NCI-H2081 (cell line): ENCODE data around the gene SORCS2.

ENCODE experiments used
- DNase-seq, 2 experiments: peaks; one replicate each; lab custom pipeline; 2025; lab: John Stamatoyannopoulos, UW

Gene SORCS2

DNA sequence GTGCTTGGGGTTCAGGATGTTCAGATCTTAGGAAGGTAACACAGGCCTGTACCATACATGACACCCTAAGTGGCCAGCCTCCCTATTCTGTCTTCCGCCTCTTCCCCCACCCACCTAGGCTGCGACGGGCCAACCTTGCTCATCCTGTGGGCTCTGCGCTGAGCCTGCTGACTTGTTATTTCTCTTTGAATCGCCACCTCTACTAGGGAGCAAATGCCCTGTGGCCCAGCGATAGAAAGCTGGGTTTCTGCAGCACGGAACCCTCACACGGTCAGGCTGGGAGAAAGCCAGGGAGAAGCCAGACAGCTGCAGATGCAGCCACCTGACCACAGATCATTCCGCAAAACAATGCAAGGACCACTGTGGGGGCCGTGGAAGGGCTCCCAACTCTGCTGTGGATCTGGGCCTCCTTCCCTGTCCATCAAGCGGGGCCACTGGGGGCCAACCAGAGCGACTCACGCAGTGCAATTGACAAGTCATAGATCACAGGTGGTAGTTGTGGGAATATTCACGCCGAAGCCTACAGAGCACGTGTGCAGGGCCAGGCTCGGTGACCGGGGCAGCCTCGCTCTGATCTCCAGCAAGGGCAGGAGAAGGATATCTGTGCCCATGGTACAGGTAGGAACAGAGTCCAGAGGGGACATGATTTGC, 519.8 kb downstream of the SORCS2 start:
- DNase-seq, result no peak

DNA sequence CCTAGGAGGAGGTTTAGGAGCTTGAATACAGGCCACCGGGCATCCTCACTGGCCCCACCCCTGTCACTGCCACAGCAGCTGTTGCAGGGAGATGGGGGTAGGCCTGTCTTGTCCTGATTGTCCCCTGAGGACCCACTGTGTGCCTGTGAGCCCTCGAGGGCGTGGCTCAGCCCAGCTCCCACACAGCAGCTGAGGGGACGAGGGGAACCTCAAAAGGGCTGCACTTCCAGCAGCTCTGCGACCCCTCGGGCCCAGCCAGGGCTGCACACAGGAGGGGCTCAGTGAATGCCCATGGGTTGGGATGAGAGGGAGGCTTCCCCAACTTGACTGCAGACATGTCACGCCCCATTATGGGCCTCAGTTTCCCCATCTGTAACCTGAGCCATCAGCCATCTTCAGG, 521.4 kb downstream of the SORCS2 start:
- no peak for DNase-seq

GRCh38 chr4:7714176-7714575, 521.8 kb downstream of the SORCS2 start:
- no peak for DNase-seq

- DNase-seq, result no peak
These were observed 522.4 kb downstream of the SORCS2 start for GRCh38 chr4:7714738-7715137.

GRCh38 chr4:7715271-7716009, 523.1 kb downstream of the SORCS2 start:
- DNase-seq, result no peak

DNA sequence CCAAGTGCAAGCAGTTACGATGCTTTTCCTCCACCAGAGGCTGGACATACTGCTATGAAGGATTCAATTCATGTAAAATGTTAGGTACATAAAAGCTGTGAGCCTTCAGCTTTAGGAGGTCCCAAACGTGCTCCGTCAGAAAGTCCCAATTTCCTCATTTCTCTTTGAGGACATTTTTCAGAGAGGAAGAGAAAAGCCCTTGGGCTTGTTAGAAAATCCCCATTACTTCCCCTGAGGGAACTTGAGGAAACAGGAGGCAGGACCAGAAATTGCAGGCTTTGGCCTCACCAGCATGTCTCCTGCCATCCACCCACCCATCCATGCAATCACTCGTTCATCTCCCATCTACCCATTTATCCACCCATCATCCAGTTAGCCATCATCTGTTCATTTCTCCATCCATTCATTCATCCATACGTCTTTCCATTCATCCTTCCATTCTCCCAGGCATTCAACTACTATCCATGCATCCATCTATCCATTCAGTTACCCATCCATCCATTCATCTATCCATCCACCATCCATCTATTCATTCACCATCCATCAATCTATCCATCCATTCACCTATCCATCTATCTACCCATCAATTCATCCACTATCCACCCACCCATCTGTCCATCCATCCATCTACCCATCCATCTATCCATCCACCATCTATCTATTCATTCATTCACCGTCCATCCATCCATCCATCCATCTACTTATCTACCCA, 523.8 kb downstream of the SORCS2 start:
- no peak for DNase-seq

GRCh38 chr4:7717161-7717560, 524.8 kb downstream of the SORCS2 start:
- no peak for DNase-seq

DNA sequence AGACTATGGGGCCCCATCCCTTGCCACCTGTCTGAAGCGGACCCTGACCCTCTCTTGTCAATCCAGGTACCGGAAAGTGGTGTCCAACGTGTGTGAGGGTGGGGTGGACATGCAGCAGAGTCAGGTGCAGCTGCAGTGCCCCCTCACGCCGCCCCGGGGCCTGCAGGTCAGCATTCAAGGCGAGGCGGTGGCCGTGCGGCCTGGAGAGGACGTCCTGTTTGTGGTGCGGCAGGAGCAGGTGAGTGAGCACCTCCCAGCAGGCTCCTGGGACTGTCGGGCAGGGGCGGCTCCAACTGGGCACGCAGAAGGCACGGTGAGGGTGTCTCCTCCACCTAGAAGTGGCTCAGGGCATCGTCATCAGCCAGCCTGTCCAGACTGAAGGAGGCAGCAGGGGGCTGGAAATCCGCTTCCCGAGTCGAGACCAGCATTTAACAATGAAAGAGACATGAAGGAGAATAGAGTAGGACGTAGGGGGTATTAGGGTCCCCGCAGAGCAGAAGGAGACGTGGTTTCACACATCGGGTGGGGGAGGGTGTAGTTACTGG, 525.7 kb downstream of the SORCS2 start:
- DNase-seq, result no peak

DNA sequence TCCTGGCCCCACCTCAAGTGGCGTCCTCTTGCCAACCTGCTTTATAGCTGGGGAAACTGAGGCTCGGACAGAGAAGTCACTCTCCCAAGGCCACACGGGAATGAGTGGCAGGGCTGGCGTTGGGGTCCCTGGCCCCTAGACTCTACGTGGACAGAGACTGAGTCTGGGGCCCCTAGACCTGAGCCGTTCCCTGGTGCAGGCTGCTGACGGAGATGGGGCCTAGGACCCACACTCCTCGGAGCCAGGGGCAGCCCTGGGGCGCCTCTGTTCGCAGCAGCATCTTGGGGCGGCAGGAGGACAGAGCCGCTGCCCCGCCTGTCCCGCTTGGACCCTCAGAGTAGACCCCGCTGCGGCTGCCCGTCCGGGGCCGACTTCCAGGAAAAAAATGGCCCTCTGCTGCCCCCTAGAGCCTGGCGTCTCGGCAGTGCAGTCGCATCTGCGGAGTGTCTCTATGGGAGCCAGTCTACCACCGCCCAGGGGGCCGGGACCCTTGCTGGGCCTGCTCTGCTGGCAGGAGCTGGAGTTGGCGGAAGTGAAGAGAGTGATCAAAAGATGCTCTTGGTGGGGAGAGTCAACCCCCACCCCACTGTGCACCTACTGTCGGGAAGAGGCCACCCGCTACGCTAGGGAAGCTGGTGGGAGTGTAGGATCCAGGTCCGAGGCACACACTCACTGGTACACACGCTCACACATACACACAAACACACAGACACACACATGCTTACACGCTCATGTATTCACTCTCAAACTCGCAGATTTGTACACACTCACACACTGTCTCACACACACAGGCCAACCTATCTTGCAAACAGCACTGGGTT, 527.2 kb downstream of the SORCS2 start:
- peak; percentile 52 to 59 for DNase-seq

GRCh38 chr4:7721984-7722551, 529.7 kb downstream of the SORCS2 start:
- peak in 1 of 2 experiments; percentile 14 for DNase-seq

DNA sequence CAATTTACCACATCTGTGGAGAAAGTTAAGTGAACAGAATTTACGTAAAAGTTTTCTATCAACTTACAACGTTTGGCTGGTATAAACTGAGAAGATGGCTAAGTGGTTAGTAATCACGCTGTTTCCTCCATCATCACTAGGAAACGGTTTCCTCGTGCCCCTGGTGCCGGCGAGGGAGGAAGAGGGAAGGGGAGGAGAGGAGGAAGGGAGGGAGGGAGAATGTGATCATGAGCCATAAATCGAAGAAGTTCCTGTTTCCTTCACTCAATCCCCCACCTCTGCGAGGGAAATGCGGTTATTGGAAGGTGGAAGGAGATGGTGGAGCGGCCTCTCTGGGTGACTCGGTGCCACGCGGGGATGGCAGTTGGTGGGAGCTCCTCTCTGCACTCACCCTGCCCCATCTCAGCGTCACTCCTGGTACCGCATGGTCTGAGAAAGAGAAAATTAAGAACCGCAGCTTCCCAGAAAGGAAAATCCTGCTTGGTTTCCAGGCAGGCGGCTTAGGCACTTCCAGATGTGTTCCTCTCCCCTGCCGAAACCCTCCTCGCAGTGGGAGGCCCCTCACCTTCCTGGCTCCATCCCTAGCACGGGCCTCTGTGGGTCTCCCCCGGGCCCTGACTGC, 530.5 kb downstream of the SORCS2 start:
- no peak for DNase-seq

DNA sequence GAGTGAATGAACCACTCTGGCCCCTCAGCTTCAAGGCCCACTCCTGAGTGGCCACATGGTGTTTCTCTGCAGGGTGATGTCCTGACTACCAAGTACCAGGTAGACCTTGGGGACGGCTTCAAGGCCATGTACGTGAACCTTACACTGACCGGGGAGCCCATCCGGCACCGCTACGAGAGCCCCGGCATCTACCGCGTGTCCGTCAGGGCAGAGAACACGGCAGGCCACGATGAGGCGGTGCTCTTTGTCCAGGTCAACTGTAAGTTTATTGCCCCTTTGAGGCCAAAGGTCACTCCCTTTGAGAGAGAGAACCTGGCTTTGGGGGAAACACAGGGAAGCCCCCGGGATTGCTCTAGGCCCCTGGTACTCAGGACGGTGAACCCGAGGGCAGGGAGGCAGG, 531.3 kb downstream of the SORCS2 start:
- DNase-seq, result no peak

GRCh38 chr4:7725951-7726350, 533.6 kb downstream of the SORCS2 start:
- DNase-seq, result no peak

GRCh38 chr4:7726665-7727413, 534.5 kb downstream of the SORCS2 start:
- no peak for DNase-seq

GRCh38 chr4:7727749-7728148, 535.4 kb downstream of the SORCS2 start:
- no peak for DNase-seq

- DNase-seq, result no peak
These were observed 539.1 kb downstream of the SORCS2 start for GRCh38 chr4:7731437-7731836.

DNA sequence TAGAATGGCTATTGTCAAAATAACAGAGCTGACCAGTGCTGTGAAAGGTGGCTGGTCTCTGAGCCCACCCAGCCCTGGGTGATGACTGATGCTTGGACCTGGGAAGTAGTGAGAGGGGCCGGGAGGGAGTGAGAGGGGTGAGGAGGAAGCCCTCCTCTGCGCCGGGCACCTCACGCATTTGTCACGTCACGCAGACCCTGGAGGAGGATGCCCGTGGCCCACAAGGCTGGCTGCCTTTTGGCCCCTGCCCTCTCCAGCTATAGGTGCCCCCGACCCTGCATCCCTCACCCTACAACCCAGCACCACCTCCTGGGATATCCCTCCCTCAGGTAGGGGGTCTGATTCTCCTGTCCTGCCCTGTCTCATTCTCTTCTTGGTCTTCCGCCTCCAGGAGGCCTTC, 539.9 kb downstream of the SORCS2 start:
- DNase-seq, result no peak

GRCh38 chr4:7733201-7733600, 540.9 kb downstream of the SORCS2 start:
- no peak for DNase-seq

DNA sequence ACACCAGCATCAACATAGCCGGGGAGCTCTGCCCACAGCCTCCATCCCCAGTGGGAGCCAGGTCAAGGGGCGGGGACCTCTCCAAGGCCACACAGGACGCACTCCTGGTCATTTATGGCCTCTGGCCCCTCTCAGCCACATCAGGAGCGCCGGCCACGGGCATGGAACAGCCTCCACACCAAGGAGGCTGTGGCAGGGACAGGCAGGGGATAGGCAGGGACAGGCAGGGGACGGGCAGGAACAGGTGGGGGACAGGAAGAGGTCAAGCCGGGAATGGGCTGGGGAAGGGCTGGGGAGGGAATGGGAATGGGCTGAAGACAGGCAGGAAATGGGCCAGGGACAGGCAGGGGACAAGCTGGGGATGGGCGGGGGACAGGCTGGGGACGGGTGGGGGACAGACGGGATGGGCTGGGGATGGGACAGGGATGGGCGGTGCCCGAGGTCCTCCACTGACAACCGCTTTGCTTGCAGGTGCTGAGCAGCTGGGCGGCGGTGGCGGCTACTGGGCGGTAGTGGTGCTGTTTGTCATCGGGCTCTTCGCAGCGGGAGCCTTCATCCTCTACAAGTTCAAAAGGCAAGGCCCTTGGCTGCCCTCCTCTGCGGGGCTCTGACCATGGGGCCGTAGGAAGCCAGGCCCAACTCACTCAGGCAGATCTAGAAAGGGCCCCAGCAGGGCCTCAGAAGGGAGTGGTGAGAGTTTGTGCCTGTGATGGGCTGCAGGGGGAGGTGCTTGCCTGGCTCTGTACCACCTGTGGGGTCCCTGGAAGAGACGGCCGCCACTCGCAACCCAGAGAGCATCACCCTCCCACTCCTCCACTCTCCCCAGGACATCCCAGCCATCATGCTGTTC, 541.7 kb downstream of the SORCS2 start:
- DNase-seq, result no peak
